HCT116 (cell line): ENCODE data around the gene SEZ6L2. TPM values are rescaled to one million over a fixed set of nuclear protein-coding genes. Genes with fewer than 3 reads are reported as not detected.

Source experiments
- ATAC-seq: fragments of 200-7000 bp; cut with Tn5 transposase; 2 replicates; pipeline ENCODE4 v1.9.1; 2020; ENCODE audit warnings: mild to moderate bottlenecking, moderate library complexity
- BruUV-seq: library from RNA; stranded (reverse); fragments of 400-500 nt; replicated peaks from 2 replicates; lab custom pipeline; 2021; lab: Mats Ljungman, UMichigan
- CTCF ChIA-PET: fragments of 300-600 bp; sonication (Branson Sonifier 250); formaldehyde crosslinking; loops from one replicate; lab custom pipeline; 2021; ENCODE audit warnings: antibody characterized with exemption; lab: Charles Lee
- POLR2A ChIA-PET: fragments of 300-600, 350-600 bp; sonication (Branson Sonifier 250); formaldehyde crosslinking; loops from one replicate; lab custom pipeline; 2021; ENCODE audit warnings: antibody characterized with exemption; lab: Charles Lee
- RAD21 ChIA-PET, 2 experiments: fragments of 300-600 bp; sonication (Branson Sonifier 250); formaldehyde crosslinking; loops; one replicate each; lab custom pipeline; 2023; ENCODE audit warnings: low total read pairs in 2 of 2; ENCODE audit not compliant: uncharacterized antibody in 2 of 2, unreplicated experiment in 2 of 2, low non-redundant PET in 1 of 2; lab: Charles Lee
- DNase-seq: peaks from one replicate; pipeline ENCODE4 v3.0.0-alpha.2; 2010; ENCODE audit warnings: low read depth, low spot score
- H2AFZ ChIP-seq: fragments of 200-600 bp; shearing (Covaris generic), sonication (generic); 2 replicates; pipeline ENCODE4 v1.6.1; 2017; ENCODE audit warnings: low read depth, mixed run types, mixed read lengths, antibody characterized with exemption, low read length; ENCODE audit not compliant: poor library complexity, severe bottlenecking
- H3K27ac ChIP-seq: 2 replicates; pipeline ENCODE4 v1.5.1; 2012; ENCODE audit warnings: low read depth, low read length
- H3K27me3 ChIP-seq: fragments of 200-600 bp; sonication (generic); 2 replicates; pipeline ENCODE4 v1.6.1; 2016; ENCODE audit warnings: mixed run types, low read length, mixed read lengths; ENCODE audit not compliant: insufficient read depth
- H3K36me3 ChIP-seq, 2 experiments: fragments of 200-500 bp in 1 of 2; fragments of 200-600 bp in 1 of 2; sonication (Bioruptor generic) in 1 of 2; sonication (generic) in 1 of 2; 2 replicates each; pipeline versions ENCODE4 v1.5.1 to v1.6.1; 2014 to 2016; ENCODE audit warnings: low read length in 2 of 2, inconsistent platforms in 1 of 2, mixed read lengths in 1 of 2, mixed run types in 1 of 2; ENCODE audit not compliant: insufficient read depth in 2 of 2, control insufficient read depth in 1 of 2
- H3K4me1 ChIP-seq, 2 experiments: fragments of 200-600 bp in 1 of 2; sonication (generic) in 1 of 2; 2 replicates each; pipeline versions ENCODE4 v1.5.1 to v1.6.1; 2012 to 2017; ENCODE audit warnings: low read length in 2 of 2, inconsistent platforms in 1 of 2, mild to moderate bottlenecking in 1 of 2, mixed read lengths in 1 of 2, mixed run types in 1 of 2, moderate library complexity in 1 of 2; ENCODE audit not compliant: insufficient read depth in 2 of 2, control insufficient read depth in 1 of 2
- H3K4me2 ChIP-seq: fragments of 200-600 bp; sonication (generic); 2 replicates; pipeline ENCODE4 v1.6.1; 2017; ENCODE audit warnings: mixed run types, low read length, mixed read lengths
- H3K4me3 ChIP-seq, 2 experiments: fragments of 200-600 bp in 1 of 2; sonication (generic) in 1 of 2; replicated peaks in 1 of 2; 2 replicates each; pipeline ENCODE4 v1.5.1; 2011 to 2016; ENCODE audit warnings: low read length in 2 of 2, control low read depth in 1 of 2, low read depth in 1 of 2, mild to moderate bottlenecking in 1 of 2, mixed read lengths in 1 of 2, mixed run types in 1 of 2
- H3K79me2 ChIP-seq: fragments of 200-600 bp; sonication (generic); 2 replicates; pipeline ENCODE4 v1.6.1; 2017; ENCODE audit warnings: mild to moderate bottlenecking, mixed run types, low read length, moderate library complexity, mixed read lengths; ENCODE audit not compliant: insufficient read depth
- H3K9ac ChIP-seq: fragments of 200-600 bp; sonication (generic); 2 replicates; pipeline ENCODE4 v1.6.1; 2016; ENCODE audit warnings: low read length, mixed read lengths
- H3K9me2 ChIP-seq: fragments of 200-600 bp; sonication (generic), shearing (Covaris generic); 2 replicates; pipeline ENCODE4 v1.6.1; 2017; ENCODE audit warnings: mixed run types, mild to moderate bottlenecking, moderate library complexity; ENCODE audit not compliant: insufficient read depth
- H3K9me3 ChIP-seq, 2 experiments: fragments of 200-500 bp in 1 of 2; fragments of 200-600 bp in 1 of 2; sonication (Bioruptor generic) in 1 of 2; sonication (generic) in 1 of 2; 2 replicates each; pipeline ENCODE4 v1.6.1; 2014 to 2017; ENCODE audit warnings: low read length in 2 of 2, mixed read lengths in 2 of 2, inconsistent platforms in 1 of 2, low read depth in 1 of 2, mild to moderate bottlenecking in 1 of 2, mixed run types in 1 of 2, moderate library complexity in 1 of 2; ENCODE audit not compliant: control insufficient read depth in 1 of 2, insufficient read depth in 1 of 2
- H4K20me1 ChIP-seq: fragments of 200-600 bp; sonication (generic), shearing (Covaris generic); 2 replicates; pipeline ENCODE4 v1.6.1; 2017; ENCODE audit warnings: mixed run types, mild to moderate bottlenecking, moderate library complexity; ENCODE audit not compliant: insufficient read depth
- ATF3 ChIP-seq: IDR thresholded peaks from 2 replicates; pipeline ENCODE4 v1.6.1; 2012
- CBX3 ChIP-seq: IDR thresholded peaks from 2 replicates; pipeline ENCODE4 v1.6.1; 2012; ENCODE audit warnings: low read depth
- CEBPB ChIP-seq: IDR thresholded peaks from 2 replicates; pipeline ENCODE4 v1.6.1; 2012; ENCODE audit warnings: low read depth
- CTCF ChIP-seq, 3 experiments: fragments of 200-600 bp in 1 of 3; sonication (generic) in 1 of 3; IDR thresholded peaks in 2 of 3; conservative IDR thresholded peaks in 1 of 3; 2 replicates each; pipeline ENCODE4 v1.5.1; 2012 to 2017; ENCODE audit warnings: low read depth in 2 of 3, low read length in 2 of 3, antibody characterized with exemption in 1 of 3, borderline replicate concordance in 1 of 3, control low read depth in 1 of 3, mild to moderate bottlenecking in 1 of 3, mixed read lengths in 1 of 3, mixed run types in 1 of 3, moderate library complexity in 1 of 3; ENCODE audit not compliant: insufficient read depth in 1 of 3
- EGR1 ChIP-seq: IDR thresholded peaks from 2 replicates; pipeline ENCODE4 v1.6.1; 2012; ENCODE audit warnings: low read depth
- ELF1 ChIP-seq: IDR thresholded peaks from 2 replicates; pipeline ENCODE4 v1.6.1; 2012; ENCODE audit warnings: low read depth, borderline replicate concordance
- EZH2 ChIP-seq: fragments of 200-600 bp; sonication (generic); IDR thresholded peaks from 2 replicates; pipeline ENCODE4 v1.6.1; 2017; ENCODE audit warnings: antibody characterized with exemption, mixed run types
- JUND ChIP-seq: IDR thresholded peaks from 2 replicates; pipeline ENCODE4 v1.6.1; 2012
- MAX ChIP-seq: IDR thresholded peaks from 2 replicates; pipeline ENCODE4 v1.6.1; 2012
- POLR2A ChIP-seq: IDR thresholded peaks from 2 replicates; pipeline ENCODE4 v1.7.0; 2011; ENCODE audit warnings: borderline replicate concordance; ENCODE audit not compliant: insufficient read depth, insufficient read length; ENCODE audit errors: extremely low read depth
- SIN3A ChIP-seq: IDR thresholded peaks from 2 replicates; pipeline ENCODE4 v1.6.1; 2012; ENCODE audit warnings: low read depth
- SP1 ChIP-seq: IDR thresholded peaks from 2 replicates; pipeline ENCODE4 v1.6.1; 2012; ENCODE audit warnings: low read depth
- SRF ChIP-seq: IDR thresholded peaks from 2 replicates; pipeline ENCODE4 v1.6.1; 2012; ENCODE audit warnings: low read depth
- TCF7L2 ChIP-seq: IDR thresholded peaks from 2 replicates; pipeline ENCODE4 v1.7.0; 2011; ENCODE audit warnings: borderline replicate concordance, inconsistent platforms; ENCODE audit not compliant: insufficient read depth, insufficient read length; ENCODE audit errors: extremely low read depth
- YY1 ChIP-seq: IDR thresholded peaks from 2 replicates; pipeline ENCODE4 v1.6.1; 2011; ENCODE audit warnings: low read length, low read depth, moderate library complexity, mild to moderate bottlenecking; ENCODE audit not compliant: insufficient replicate concordance; ENCODE audit errors: extremely low read depth
- ZBTB33 ChIP-seq: IDR thresholded peaks from 2 replicates; pipeline ENCODE4 v1.6.1; 2011; ENCODE audit warnings: mild to moderate bottlenecking, low read length, moderate library complexity; ENCODE audit not compliant: insufficient replicate concordance; ENCODE audit errors: extremely low read depth
- ZFX ChIP-seq: fragments of 450-650 bp; IDR thresholded peaks from 2 replicates; pipeline ENCODE4 v1.6.1; 2017
- intact Hi-C: fragments of 100-400 bp; cut with micrococcal nuclease; formaldehyde crosslinking; loops from 2 replicates; pipeline ENCODE4 v1.10.0; 2022
- total RNA-seq: library from RNA; stranded (reverse); gene quantifications from one replicate; pipeline ENCODE4 v1.2.1, GENCODE V29; 2021; ENCODE audit not compliant: unreplicated experiment

Gene SEZ6L2
- total RNA-seq, 1 experiment from 2014 or later = 49.3 TPM

GRCh38 chr16:29881050-29881449 lies 18.3 kb downstream of the SEZ6L2 start:
- CTCF ChIA-PET = no interaction called here

More at GRCh38 chr16:29881050-29881449, 18.3 kb downstream of the SEZ6L2 start:
- POLR2A ChIA-PET = no interaction called here
- H3K9me3 ChIP-seq = no peaks in the 10 kb centered on the region
- H3K9me2 ChIP-seq = no peaks in the 10 kb centered on the region
- H3K36me3 ChIP-seq = no peaks in the 10 kb centered on the region
- no peak for TF ChIP-seq ELF1
- no peak for TF ChIP-seq SP1
- TF ChIP-seq POLR2A = no peak
- no peak for TF ChIP-seq ATF3
- TF ChIP-seq ZFX = no peak
- no peak for TF ChIP-seq JUND
- no peak for TF ChIP-seq EGR1
- TF ChIP-seq MAX = no peak
- no peak for TF ChIP-seq CTCF (IDR thresholded peaks at IDR 0.05 in 2 of 3, conservative IDR thresholded peaks at IDR 0.05 in 1 of 3; ENCODE audit: borderline replicate concordance in 1 of 3, insufficient read depth in 1 of 3, low read depth in 2 of 3, low read length in 2 of 3)
- no peak for TF ChIP-seq SIN3A
- TF ChIP-seq CBX3 = no peak
- TF ChIP-seq TCF7L2 = no peak
- TF ChIP-seq ZBTB33 = no peak
- TF ChIP-seq SRF = no peak
- no peak for TF ChIP-seq YY1
- TF ChIP-seq CEBPB = no peak
- TF ChIP-seq EZH2 = no peak
- TF ChIP-seq, all 23 proteins: peak for 0
- no TSS peak for BruUV-seq
- no peaks in the 10 kb centered on the region for H3K79me2 ChIP-seq
- no peak overlapping the region for H2AFZ ChIP-seq
- H3K27ac ChIP-seq = no peak overlapping the region
- DNase-seq = no peak
- intact Hi-C loops = no loop called here
- H3K27me3 ChIP-seq = no peaks in the 10 kb centered on the region
- H3K9ac ChIP-seq = no peak overlapping the region
- no peaks in the 10 kb centered on the region for H4K20me1 ChIP-seq
- 0 out of 4 replicates have a peak, but pooled peaks cover 0 to 4% of the 10 kb centered on the region in 2 experiments for H3K4me1 ChIP-seq
- H3K4me3 ChIP-seq = no peak overlapping the region
- no peak overlapping the region for H3K4me2 ChIP-seq
- no peak for ATAC-seq
- RAD21 ChIA-PET = no interaction called here
